Stimulated activated CD4-positive, alpha-beta T cell treated with anti-CD3 and anti-CD28 coated beads, Interleukin-4, amount 100 ng/mL, for 48 hours (primary cell): ENCODE results near the gene SDR39U1.
A peak's percentile ranks its signal among the peaks of the same experiment; 100 is the strongest.
"Not testable (repeated sequence)": the region's sequence is repeated elsewhere in the genome, so short reads cannot be mapped to it uniquely, and the experiment has no call there.

Experiments used
- DNase-seq, 2 donors: peaks; one replicate each; pipeline ENCODE4 v3.0.0-alpha.2; 2020; ENCODE audit warnings: low read depth in 2 of 2

Gene SDR39U1

GRCh38 chr14:24442240-24443052 is at the start of gene SDR39U1:
TSS of gene SDR39U1 (minus strand) at chr14:24442776. CDS start at chr14:24442769, 7 bp downstream.
- DNase-seq, result peak; percentile 83 to 94

- DNase-seq, result not testable (repeated sequence)
Measured at GRCh38 chr14:24491586-24492408, 49.2 kb upstream of the SDR39U1 start.

GRCh38 chr14:24483604-24484252 is 41.2 kb upstream of the SDR39U1 start:
- no peak for DNase-seq

- not testable (repeated sequence) for DNase-seq
Measured at GRCh38 chr14:24482699-24483303, 40.2 kb upstream of the SDR39U1 start.

DNA sequence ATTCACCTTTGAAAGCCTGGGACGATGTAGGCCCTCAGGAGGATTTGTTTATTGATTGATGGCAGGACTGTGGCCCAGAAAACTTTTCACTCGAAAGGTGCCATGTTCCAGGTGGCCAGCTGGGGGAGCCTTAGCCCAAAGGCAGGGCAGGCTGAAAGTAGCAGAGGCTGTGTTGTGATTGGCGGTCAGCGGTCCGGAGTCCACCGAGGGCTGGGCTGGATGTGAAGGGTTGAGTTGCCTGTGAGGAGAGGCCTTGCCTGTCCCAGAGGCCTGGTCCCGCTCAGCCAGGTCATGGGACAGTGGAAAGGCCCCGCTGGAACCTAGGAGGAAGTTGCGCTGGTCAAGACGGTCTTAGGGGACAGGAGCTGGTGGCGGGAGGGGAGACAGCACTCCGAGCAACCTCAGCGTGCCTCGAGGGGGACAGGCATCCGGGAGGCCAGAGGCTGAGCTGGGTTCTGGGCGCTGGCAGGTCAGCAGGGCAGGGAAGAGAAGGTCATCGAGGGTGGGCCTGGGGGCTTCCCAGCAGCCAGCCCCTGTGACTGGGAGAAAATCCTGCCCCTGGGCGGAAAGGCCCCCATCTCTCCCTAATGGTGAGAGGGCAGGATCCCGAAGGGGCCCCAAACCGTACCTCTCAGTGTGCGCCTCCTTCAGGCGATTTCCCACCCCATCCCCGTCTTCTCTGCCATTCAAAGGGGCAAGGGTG is 39.2 kb upstream of the SDR39U1 start:
- DNase-seq, result peak; percentile 32 to 54

DNA sequence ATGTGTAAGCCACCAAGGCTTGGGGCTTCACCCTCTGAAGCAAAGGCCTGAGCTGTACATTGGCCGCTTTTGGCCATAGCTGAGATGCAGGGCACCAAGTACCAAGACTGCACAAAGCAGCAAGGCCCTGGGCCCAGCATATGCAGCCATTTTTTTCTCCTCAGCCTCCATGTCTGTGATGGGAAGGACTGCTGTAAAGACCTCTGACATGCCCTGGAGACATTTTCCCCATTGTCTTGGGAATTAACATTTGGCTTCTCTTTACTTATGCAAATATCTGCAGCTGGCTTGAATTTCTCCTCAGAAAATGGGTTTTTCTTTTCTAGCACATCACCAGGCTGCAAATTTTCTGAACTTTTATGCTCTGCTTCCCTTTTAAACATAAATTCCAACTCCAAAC is 37.4 kb upstream of the SDR39U1 start:
- DNase-seq, result not testable (repeated sequence)

DNA sequence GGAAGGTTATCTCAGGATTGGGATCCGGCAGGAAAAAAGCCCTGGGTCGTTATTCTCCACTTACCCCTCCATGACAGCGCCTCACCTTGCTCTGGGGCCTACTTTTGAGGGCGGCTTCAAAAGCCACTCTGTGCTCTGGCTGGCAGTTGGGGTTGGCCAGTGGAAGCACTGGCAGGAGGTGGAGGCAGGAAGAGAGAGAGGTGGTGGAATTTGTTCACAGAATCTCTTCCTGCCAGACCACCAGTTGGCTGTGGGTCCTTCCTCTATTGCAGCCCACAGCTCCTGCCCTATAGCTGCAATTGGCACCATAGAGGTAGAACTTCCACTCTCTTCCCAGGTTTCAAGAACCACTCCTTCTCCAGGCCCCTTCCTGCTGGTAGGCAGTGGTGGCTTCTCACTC is 32.7 kb upstream of the SDR39U1 start:
- DNase-seq, result no peak

DNA sequence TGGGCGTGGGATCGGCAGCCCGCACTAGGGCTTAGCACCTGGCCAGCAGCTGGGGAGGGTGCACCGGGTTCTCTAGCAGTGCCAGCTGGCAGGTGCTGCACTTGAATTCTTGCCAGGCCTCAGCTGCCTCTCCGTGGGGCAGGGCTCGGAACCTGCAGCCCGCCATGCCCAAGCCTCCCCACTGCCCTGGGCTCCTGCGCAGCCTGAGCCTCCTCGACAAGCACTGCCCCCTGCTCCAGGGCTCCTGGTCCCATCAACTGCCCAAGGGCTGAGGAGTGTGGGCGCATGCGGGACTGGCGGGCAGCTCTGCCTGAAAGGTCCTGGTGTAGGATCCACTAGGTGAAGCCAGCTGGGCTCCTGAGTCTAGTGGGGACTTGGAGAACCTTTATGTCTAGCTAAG is 30.6 kb upstream of the SDR39U1 start:
- no peak for DNase-seq

DNA sequence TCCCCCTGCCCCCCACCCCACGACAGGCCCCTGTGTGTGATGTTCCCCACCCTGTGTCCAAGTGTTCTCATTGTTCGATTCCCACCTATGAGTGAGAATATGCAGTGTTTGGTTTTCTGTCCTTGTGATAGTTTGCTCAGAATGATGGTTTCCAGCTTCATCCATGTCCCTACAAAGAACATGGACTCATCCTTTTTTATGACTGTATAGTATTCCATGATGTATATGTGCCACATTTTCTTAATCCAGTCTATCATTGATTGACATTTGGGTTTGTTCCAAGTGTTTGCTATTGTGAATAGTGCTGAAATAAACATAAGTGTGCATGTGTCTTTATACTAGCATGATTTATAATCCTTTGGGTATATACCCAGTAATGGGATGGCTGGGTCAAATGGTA is 27.9 kb upstream of the SDR39U1 start:
- DNase-seq, result not testable (repeated sequence)

DNA sequence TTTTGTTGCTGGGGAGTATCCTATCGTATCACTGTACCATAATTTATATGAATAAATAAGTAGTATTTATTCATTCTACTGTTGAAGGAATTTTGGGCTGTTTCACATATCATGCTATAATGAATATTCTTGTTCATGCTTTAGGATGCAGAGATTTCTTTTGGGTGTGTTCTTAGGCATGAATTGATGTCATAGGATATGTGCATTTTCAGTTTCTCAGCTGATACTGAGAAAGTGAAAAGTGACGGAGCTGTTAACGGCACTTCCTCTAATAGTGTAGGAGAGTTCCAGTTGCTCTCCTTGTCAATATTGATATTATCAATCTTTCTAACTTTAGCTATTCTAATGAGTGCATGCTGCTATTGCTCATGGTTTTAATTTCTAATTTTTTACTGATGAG is 23.2 kb upstream of the SDR39U1 start:
- DNase-seq, result no peak

DNA sequence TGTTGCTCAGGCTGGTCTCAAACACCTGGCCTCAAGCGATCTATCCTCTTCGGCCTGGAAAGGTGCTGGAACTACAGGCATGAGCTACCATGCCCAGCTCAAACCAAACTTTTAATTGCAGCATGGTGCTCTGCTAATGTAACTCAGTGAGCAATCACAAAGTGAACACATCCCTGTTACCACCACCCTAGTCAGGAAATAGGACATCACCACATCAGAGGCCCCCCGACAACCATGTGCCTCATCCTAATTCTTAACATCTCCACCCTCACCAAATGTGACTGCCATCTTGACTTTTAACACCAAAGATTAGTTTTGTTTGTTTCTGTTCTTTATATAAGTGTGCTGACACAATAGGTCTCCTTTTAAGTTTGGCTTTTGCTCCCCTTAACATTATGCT is 22.8 kb upstream of the SDR39U1 start:
- DNase-seq, result no peak

DNA sequence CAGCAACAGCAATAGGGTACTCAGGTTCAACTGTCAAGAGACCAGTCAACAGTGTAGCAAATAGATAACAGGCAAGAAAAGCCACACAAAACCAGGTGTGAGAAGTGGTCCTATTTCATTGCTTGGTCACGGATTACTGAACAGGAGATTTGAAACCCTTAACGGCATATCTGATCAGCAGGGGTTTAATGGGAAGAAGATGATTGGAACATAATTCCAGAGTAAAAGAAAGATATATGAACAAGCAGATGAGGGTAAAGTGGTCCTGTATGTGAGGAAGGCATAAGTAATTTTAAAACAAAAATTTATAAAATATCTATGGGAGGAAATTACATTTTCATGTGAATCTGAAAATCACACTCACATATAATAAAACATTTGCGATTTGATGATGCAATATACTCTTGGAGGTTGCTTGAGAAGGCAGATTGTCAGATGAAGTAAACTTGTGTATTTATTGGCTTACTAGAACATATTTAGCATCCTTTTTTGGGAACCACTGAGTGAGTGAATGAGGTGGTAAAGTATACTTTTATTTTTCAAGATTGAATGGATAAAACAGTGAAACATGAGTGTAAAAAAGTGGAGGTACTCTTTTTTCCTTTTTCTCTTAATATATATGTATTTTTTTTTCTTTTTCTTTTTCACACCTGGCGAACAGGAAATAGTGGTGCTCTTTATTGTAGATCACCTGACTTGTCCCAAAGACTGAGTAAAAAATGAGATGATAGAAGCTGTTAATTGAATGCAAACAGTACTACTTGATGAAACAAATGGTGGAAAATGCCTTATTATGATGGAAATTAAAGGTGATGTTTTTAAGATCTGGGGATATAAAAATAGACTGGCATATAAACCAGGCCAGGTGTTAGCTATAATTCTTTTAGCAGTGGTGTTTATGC is 21.6 kb upstream of the SDR39U1 start:
- no peak for DNase-seq

GRCh38 chr14:24463017-24463883 is 20.7 kb upstream of the SDR39U1 start:
- no peak for DNase-seq

DNA sequence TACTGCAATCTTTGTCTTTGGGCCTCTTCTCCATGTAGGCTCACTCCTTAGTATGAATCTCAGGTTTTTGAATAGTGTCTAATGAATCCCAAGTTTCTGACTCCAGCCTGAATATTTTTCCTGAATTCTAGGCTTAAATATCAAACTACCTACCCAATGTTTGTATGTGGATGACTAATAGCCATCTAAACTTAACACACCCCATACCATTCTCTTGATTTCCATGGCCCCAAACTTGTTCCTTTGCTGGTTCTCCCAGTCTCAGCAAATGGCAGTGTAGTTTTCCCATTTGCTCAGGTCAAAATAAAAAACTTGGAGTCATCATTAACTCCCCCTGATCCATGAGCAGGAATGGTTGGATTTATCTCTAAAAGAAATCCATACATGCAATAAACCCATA is 18.8 kb upstream of the SDR39U1 start:
- no peak for DNase-seq

DNA sequence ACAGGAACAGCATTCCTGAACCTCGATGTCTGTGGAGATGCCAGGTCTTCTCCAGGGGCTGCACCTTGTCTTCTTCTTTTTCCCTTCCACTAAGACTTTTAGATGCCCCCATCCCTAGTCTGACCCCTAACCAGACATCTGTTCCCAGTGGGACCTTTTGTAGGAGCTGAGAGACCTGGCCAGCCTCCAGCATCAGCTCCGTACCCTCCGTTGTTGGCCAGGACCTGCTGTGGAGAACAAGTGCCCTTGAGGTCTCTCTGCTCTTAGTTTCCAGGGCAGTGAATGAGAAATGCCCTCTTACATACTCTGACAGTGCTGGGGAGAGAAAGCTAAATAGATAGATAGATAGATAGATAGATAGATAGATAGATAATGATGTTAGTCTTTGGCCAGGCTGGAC is 16.8 kb upstream of the SDR39U1 start:
- DNase-seq, result no peak

DNA sequence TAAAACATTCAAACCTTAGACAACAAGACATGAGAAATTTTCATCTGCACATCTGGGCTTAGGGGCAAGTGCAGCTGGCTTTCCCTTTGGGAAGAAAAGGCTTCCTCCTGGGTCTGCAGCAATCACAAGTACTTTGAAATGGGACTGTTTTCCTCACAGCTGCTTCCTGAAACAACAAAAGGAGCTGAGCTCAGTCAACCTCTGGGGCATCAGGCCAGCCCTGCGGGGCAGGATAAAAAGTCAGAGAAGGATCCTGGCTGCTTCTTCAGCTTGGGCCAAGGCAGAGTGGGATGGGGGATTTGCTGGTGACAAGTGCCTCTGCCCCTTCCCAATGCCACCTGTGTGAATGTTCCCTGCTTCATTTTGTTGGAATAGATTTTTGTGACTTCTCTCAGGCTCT is 16.2 kb upstream of the SDR39U1 start:
- DNase-seq, result no peak

- DNase-seq, result no peak
Measured at GRCh38 chr14:24456980-24457379, 14.4 kb upstream of the SDR39U1 start.

GRCh38 chr14:24450828-24451227 is 8.3 kb upstream of the SDR39U1 start:
- DNase-seq, result not testable (repeated sequence)

- DNase-seq, result no peak
Measured at GRCh38 chr14:24443053-24443665, 583 bp upstream of the SDR39U1 start.
